H9 (cell line): Measurements from ENCODE around the gene POLL. TPM values are rescaled to one million over a fixed set of nuclear protein-coding genes. Genes with fewer than 3 reads are reported as not detected.

ENCODE experiments used
- DNase-seq: peaks from one replicate; pipeline ENCODE4 v3.0.0-alpha.2; 2017
- H2AFZ ChIP-seq: one replicate; pipeline ENCODE4 v1.6.1; 2013; ENCODE audit warnings: mild to moderate bottlenecking, low read length, control low read depth, moderate library complexity
- H2AK5ac ChIP-seq: 2 replicates; pipeline ENCODE4 v1.6.1; 2013; ENCODE audit warnings: low read length, control low read depth, mixed read lengths; ENCODE audit not compliant: insufficient read length
- H2BK120ac ChIP-seq: one replicate; pipeline ENCODE4 v1.6.1; 2013; ENCODE audit warnings: low read depth, mild to moderate bottlenecking, low read length, control low read depth, inconsistent platforms; ENCODE audit not compliant: poor library complexity, severe bottlenecking
- H2BK12ac ChIP-seq: 2 replicates; pipeline ENCODE4 v1.6.1; 2013; ENCODE audit warnings: low read length, control low read depth, mixed read lengths, low read depth; ENCODE audit not compliant: insufficient read length
- H2BK15ac ChIP-seq: 2 replicates; pipeline ENCODE4 v1.6.1; 2013; ENCODE audit warnings: low read depth, low read length, control low read depth
- H2BK20ac ChIP-seq: one replicate; pipeline ENCODE4 v1.6.1; 2013; ENCODE audit warnings: low read depth, mild to moderate bottlenecking, low read length, control low read depth, inconsistent platforms; ENCODE audit not compliant: poor library complexity, severe bottlenecking
- H2BK5ac ChIP-seq: 2 replicates; pipeline ENCODE4 v1.6.1; 2013; ENCODE audit warnings: low read length, control low read depth, mixed read lengths; ENCODE audit not compliant: insufficient read length
- H3K14ac ChIP-seq: 2 replicates; pipeline ENCODE4 v1.6.1; 2013; ENCODE audit warnings: low read length, control low read depth; ENCODE audit not compliant: insufficient read depth
- H3K18ac ChIP-seq: 2 replicates; pipeline ENCODE4 v1.6.1; 2013; ENCODE audit warnings: low read depth, mild to moderate bottlenecking, mixed read lengths, low read length, control low read depth; ENCODE audit not compliant: insufficient read length
- H3K23ac ChIP-seq: 2 replicates; pipeline ENCODE4 v1.6.1; 2013; ENCODE audit warnings: low read length, control low read depth, mixed read lengths, low read depth; ENCODE audit not compliant: insufficient read length
- H3K23me2 ChIP-seq: 2 replicates; pipeline ENCODE4 v1.6.1; 2013; ENCODE audit warnings: low read depth, mild to moderate bottlenecking, mixed read lengths, low read length, control low read depth; ENCODE audit not compliant: insufficient read length, poor library complexity, severe bottlenecking
- H3K27ac ChIP-seq: 2 replicates; pipeline ENCODE4 v1.5.1; 2013; ENCODE audit warnings: low read length, control low read depth, mixed read lengths, low read depth; ENCODE audit not compliant: insufficient read length
- H3K27me3 ChIP-seq: 2 replicates; pipeline ENCODE4 v1.6.1; 2013; ENCODE audit warnings: low read length, control low read depth, inconsistent platforms; ENCODE audit not compliant: insufficient read depth
- H3K4ac ChIP-seq: 2 replicates; pipeline ENCODE4 v1.6.1; 2013; ENCODE audit warnings: low read depth, mild to moderate bottlenecking, control low read depth, inconsistent platforms, low read length, moderate library complexity
- H3K4me1 ChIP-seq: 2 replicates; pipeline ENCODE4 v1.6.1; 2013; ENCODE audit warnings: low read length, control low read depth, inconsistent platforms; ENCODE audit not compliant: insufficient read depth
- H3K4me2 ChIP-seq: 2 replicates; pipeline ENCODE4 v1.6.1; 2013; ENCODE audit warnings: low read length, control low read depth, mixed read lengths; ENCODE audit not compliant: insufficient read length, insufficient read depth
- H3K56ac ChIP-seq: 2 replicates; pipeline ENCODE4 v1.6.1; 2013; ENCODE audit warnings: low read depth, mild to moderate bottlenecking, mixed read lengths, low read length, control low read depth; ENCODE audit not compliant: insufficient read length
- H3K79me1 ChIP-seq: 2 replicates; pipeline ENCODE4 v1.6.1; 2013; ENCODE audit warnings: low read depth, mild to moderate bottlenecking, moderate library complexity, low read length, control low read depth, inconsistent platforms; ENCODE audit not compliant: insufficient read depth, poor library complexity, severe bottlenecking
- H3K79me2 ChIP-seq: 2 replicates; pipeline ENCODE4 v1.6.1; 2013; ENCODE audit warnings: low read length, control low read depth, inconsistent platforms; ENCODE audit not compliant: insufficient read depth
- H3K9ac ChIP-seq: 2 replicates; pipeline ENCODE4 v1.6.1; 2013; ENCODE audit warnings: low read length, control low read depth, mixed read lengths; ENCODE audit not compliant: insufficient read length; ENCODE audit errors: extremely low read depth
- H3K9me3 ChIP-seq: one replicate; pipeline ENCODE4 v1.6.1; 2013; ENCODE audit warnings: low read depth, low read length, inconsistent platforms; ENCODE audit not compliant: control insufficient read depth
- H3T11ph ChIP-seq: one replicate; pipeline ENCODE4 v1.6.1; 2013; ENCODE audit warnings: mild to moderate bottlenecking, low read length, control low read depth, inconsistent platforms
- H4K20me1 ChIP-seq: one replicate; pipeline ENCODE4 v1.6.1; 2013; ENCODE audit not compliant: control insufficient read depth, insufficient read length, insufficient read depth
- H4K5ac ChIP-seq: 2 replicates; pipeline ENCODE4 v1.6.1; 2013; ENCODE audit warnings: low read depth, mild to moderate bottlenecking, mixed read lengths, low read length, control low read depth; ENCODE audit not compliant: insufficient read length
- H4K8ac ChIP-seq: replicated peaks from 2 replicates; pipeline ENCODE4 v1.6.1; 2013; ENCODE audit warnings: low read length, control low read depth, mixed read lengths, low read depth; ENCODE audit not compliant: insufficient read length
- H4K91ac ChIP-seq: 2 replicates; pipeline ENCODE4 v1.6.1; 2013; ENCODE audit warnings: low read depth, mild to moderate bottlenecking, moderate library complexity, mixed read lengths, low read length, control low read depth; ENCODE audit not compliant: insufficient read length
- H3K27ac Mint-ChIP-seq, 3 experiments: 2 replicates in 2 of 3; 3 replicates in 1 of 3; pipeline ENCODE4 v1.8.0; 2020 to 2021; ENCODE audit warnings: mixed read lengths in 3 of 3, mild to moderate bottlenecking in 1 of 3, moderate library complexity in 1 of 3
- H3K27me3 Mint-ChIP-seq: 2 replicates; pipeline ENCODE4 v1.8.0; 2021; ENCODE audit warnings: low read depth, mild to moderate bottlenecking, moderate library complexity, mixed read lengths
- H3K36me3 Mint-ChIP-seq, 3 experiments: 2 replicates in 2 of 3; 3 replicates in 1 of 3; pipeline ENCODE4 v1.8.0; 2020 to 2021; ENCODE audit warnings: low read depth in 3 of 3, mixed read lengths in 3 of 3; ENCODE audit not compliant: insufficient read depth in 1 of 3
- H3K4me1 Mint-ChIP-seq, 2 experiments: 2 replicates each; pipeline ENCODE4 v1.8.0; 2020; ENCODE audit warnings: mixed read lengths in 2 of 2
- H3K4me3 Mint-ChIP-seq, 2 experiments: 2 replicates in 1 of 2; 3 replicates in 1 of 2; pipeline ENCODE4 v1.8.0; 2020 to 2021; ENCODE audit warnings: mild to moderate bottlenecking in 2 of 2, mixed read lengths in 2 of 2, moderate library complexity in 1 of 2
- H3K9me3 Mint-ChIP-seq, 2 experiments: 2 replicates in 1 of 2; 3 replicates in 1 of 2; pipeline ENCODE4 v1.8.0; 2020; ENCODE audit warnings: mild to moderate bottlenecking in 2 of 2, mixed read lengths in 2 of 2, moderate library complexity in 1 of 2
- WGBS: extraction: QIAGEN DNeasy Blood & Tissue Kit; methylation state at CpG from one replicate; pipeline ENCODE4 v1.1.7; 2013; ENCODE audit warnings: missing lambda C conversion rate, low lambda C conversion rate, mixed read lengths; ENCODE audit not compliant: insufficient read length; ENCODE audit errors: extremely low coverage; 5-methylcytosine and 5-hydroxymethylcytosine counted together
- total RNA-seq: library from RNA; stranded (reverse); gene quantifications from 2 replicates; pipeline ENCODE4 v1.2.1, GENCODE V29; 2021
- TF ChIP-seq, protein P1 (sequence below): fragments of 200-600 bp; sonication (generic); conservative IDR thresholded peaks from 3 replicates; pipeline ENCODE4 v1.8.0; 2021; ENCODE audit warnings: antibody characterized with exemption, mild to moderate bottlenecking

The POLL gene
- total RNA-seq, 1 experiment from 2014 or later, result 30.8 TPM

DNA sequence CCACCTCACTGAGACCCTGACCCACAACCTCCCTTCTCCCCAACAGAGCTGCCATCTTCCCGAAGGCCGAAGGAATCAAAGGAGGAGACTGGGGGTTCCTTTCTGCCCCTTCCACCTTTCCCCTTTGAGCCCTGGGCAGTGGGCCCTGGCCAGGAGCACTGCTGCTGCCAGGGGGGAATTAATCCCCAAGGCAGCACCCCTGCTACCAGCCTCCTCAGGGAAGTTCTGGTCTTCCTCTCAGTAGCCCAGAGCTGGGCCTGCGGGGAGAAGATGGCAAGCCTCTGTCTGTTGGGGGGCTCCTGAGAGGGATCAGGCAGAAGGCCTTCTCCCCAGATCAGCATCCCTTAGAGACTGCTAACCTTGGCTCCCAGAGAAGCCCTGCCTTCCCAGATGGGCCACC, 25.6 kb upstream of the POLL start:
- peaks cover 34 to 50% of the 10 kb centered on the region in 2 experiments for H3K4me1 Mint-ChIP-seq
- Histone ChIP-seq H2BK5ac (no peak overlapping the region), H3K79me2 (no peaks in the 10 kb centered on the region), H3K18ac (no peak overlapping the region), H2BK12ac (no peak overlapping the region), H3T11ph (no peak overlapping the region), H3K4me2 (no peak overlapping the region), H3K23me2 (no peaks in the 10 kb centered on the region), H4K91ac (no peak overlapping the region), H3K4ac (no peak overlapping the region), H3K23ac (no peak overlapping the region), H3K4me1 (no peaks in the 10 kb centered on the region; the same call in 1 of the 2 replicates), H2AK5ac (no peak overlapping the region), H4K8ac (no peak overlapping the region), H2BK20ac (no peak overlapping the region), H3K9me3 (no peaks in the 10 kb centered on the region), H4K20me1 (no peaks in the 10 kb centered on the region), H3K79me1 (no peaks in the 10 kb centered on the region), H3K27ac (no peak overlapping the region), H3K14ac (no peak overlapping the region), H2AFZ (no peak overlapping the region), H2BK15ac (no peak overlapping the region), H2BK120ac (no peak overlapping the region), H4K5ac (no peak overlapping the region), H3K9ac (no peak overlapping the region), H3K56ac (no peak overlapping the region), H3K27me3 (no peaks in the 10 kb centered on the region)
- no peak for DNase-seq
- H3K36me3 Mint-ChIP-seq, result peaks cover 14 to 28% (median 24%) of the 10 kb centered on the region in 3 experiments
- TF ChIP-seq, protein P1, sequence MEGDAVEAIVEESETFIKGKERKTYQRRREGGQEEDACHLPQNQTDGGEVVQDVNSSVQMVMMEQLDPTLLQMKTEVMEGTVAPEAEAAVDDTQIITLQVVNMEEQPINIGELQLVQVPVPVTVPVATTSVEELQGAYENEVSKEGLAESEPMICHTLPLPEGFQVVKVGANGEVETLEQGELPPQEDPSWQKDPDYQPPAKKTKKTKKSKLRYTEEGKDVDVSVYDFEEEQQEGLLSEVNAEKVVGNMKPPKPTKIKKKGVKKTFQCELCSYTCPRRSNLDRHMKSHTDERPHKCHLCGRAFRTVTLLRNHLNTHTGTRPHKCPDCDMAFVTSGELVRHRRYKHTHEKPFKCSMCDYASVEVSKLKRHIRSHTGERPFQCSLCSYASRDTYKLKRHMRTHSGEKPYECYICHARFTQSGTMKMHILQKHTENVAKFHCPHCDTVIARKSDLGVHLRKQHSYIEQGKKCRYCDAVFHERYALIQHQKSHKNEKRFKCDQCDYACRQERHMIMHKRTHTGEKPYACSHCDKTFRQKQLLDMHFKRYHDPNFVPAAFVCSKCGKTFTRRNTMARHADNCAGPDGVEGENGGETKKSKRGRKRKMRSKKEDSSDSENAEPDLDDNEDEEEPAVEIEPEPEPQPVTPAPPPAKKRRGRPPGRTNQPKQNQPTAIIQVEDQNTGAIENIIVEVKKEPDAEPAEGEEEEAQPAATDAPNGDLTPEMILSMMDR, result no peak
- no CpG with 5 or more reads among the region's 3 CpGs for WGBS
- H3K4me3 Mint-ChIP-seq, result no peak overlapping the region
- H3K27me3 Mint-ChIP-seq, result no peaks in the 10 kb centered on the region; the same call in 1 of the 2 replicates
- H3K9me3 Mint-ChIP-seq, result no peaks in the 10 kb centered on the region
- H3K27ac Mint-ChIP-seq, result no peak overlapping the region
